GM12878 (cell line): ENCODE data around the gene KLHL3. TPM values are rescaled to one million over a fixed set of nuclear protein-coding genes. Genes with fewer than 3 reads are reported as not detected.

Experiments used
- BMI1 ChIP-seq: fragments of 450-650 bp; IDR thresholded peaks from 2 replicates; pipeline ENCODE4 v1.6.1; 2016; ENCODE audit warnings: mild to moderate bottlenecking, moderate library complexity, borderline replicate concordance
- CBX5 ChIP-seq: sonication (generic); IDR thresholded peaks from 2 replicates; pipeline ENCODE4 v1.6.1; 2016; ENCODE audit warnings: low read depth, moderate library complexity, mild to moderate bottlenecking, inconsistent platforms
- CHD1 ChIP-seq: IDR thresholded peaks from 2 replicates; pipeline ENCODE4 v1.6.1; 2012; ENCODE audit warnings: low read depth, low read length, improper control_type of control experiment
- EED ChIP-seq: sonication (generic); IDR thresholded peaks from 2 replicates; pipeline ENCODE4 v1.6.1; 2016; ENCODE audit warnings: antibody characterized with exemption, low read depth
- ETV6 ChIP-seq, 2 experiments: fragments of 450-650 bp in 1 of 2; IDR thresholded peaks in 1 of 2; conservative IDR thresholded peaks in 1 of 2; 2 replicates each; pipeline ENCODE4 v1.6.1; 2014; ENCODE audit warnings: antibody characterized with exemption in 1 of 2, borderline replicate concordance in 1 of 2, low read depth in 1 of 2, mild to moderate bottlenecking in 1 of 2, moderate library complexity in 1 of 2
- FOXM1 ChIP-seq: IDR thresholded peaks from 2 replicates; pipeline ENCODE4 v1.6.1; 2012; ENCODE audit warnings: low read depth, mild to moderate bottlenecking, inconsistent platforms, low read length, moderate library complexity
- GABPA ChIP-seq: IDR thresholded peaks from 2 replicates; pipeline ENCODE4 v1.6.1; 2014; ENCODE audit warnings: antibody characterized with exemption, low read depth, mild to moderate bottlenecking, inconsistent platforms
- HDGF ChIP-seq: fragments of 450-650 bp; IDR thresholded peaks from 2 replicates; pipeline ENCODE4 v1.6.1; 2016; ENCODE audit warnings: antibody characterized with exemption
- IKZF1 ChIP-seq: fragments of 450-650 bp; conservative IDR thresholded peaks from 2 replicates; pipeline ENCODE4 v1.6.1; 2017; ENCODE audit warnings: antibody characterized with exemption, mild to moderate bottlenecking
- KLF5 ChIP-seq: fragments of 450-650 bp; IDR thresholded peaks from 2 replicates; pipeline ENCODE4 v1.6.1; 2014; ENCODE audit warnings: mild to moderate bottlenecking; ENCODE audit not compliant: partially characterized antibody
- MAX ChIP-seq: IDR thresholded peaks from 2 replicates; pipeline ENCODE4 v1.6.1; 2012; ENCODE audit warnings: low read depth, low read length, improper control_type of control experiment
- MEF2B ChIP-seq: fragments of 450-650 bp; IDR thresholded peaks from 2 replicates; pipeline ENCODE4 v1.6.1; 2018; ENCODE audit warnings: mild to moderate bottlenecking, moderate library complexity; ENCODE audit not compliant: partially characterized antibody, poor library complexity, severe bottlenecking
- NR2F1 ChIP-seq: fragments of 450-650 bp; conservative IDR thresholded peaks from 2 replicates; pipeline ENCODE4 v1.6.1; 2017; ENCODE audit warnings: mild to moderate bottlenecking
- NRF1 ChIP-seq: conservative IDR thresholded peaks from 2 replicates; pipeline ENCODE4 v1.6.1; 2011; ENCODE audit warnings: mild to moderate bottlenecking, low read depth, low read length, improper control_type of control experiment
- PAX8 ChIP-seq: fragments of 450-650 bp; IDR thresholded peaks from 2 replicates; pipeline ENCODE4 v1.6.1; 2017; ENCODE audit warnings: mild to moderate bottlenecking, moderate library complexity
- POLR2A ChIP-seq: IDR thresholded peaks from 2 replicates; pipeline ENCODE4 v1.6.1; 2011; ENCODE audit warnings: low read depth, mild to moderate bottlenecking, low read length
- SPI1 ChIP-seq: IDR thresholded peaks from 2 replicates; pipeline ENCODE4 v1.6.1; 2011; ENCODE audit warnings: low read depth, mild to moderate bottlenecking, low read length, moderate library complexity, borderline replicate concordance; ENCODE audit not compliant: insufficient read depth
- SREBF2 ChIP-seq: IDR thresholded peaks from 2 replicates; pipeline ENCODE4 v1.6.1; 2012; ENCODE audit warnings: mild to moderate bottlenecking, low read length
- TCF3 ChIP-seq: IDR thresholded peaks from 2 replicates; pipeline ENCODE4 v1.6.1; 2012; ENCODE audit warnings: low read depth, mild to moderate bottlenecking, low read length, borderline replicate concordance; ENCODE audit not compliant: insufficient read depth
- TCF7 ChIP-seq: IDR thresholded peaks from 2 replicates; pipeline ENCODE4 v1.6.1; 2014; ENCODE audit warnings: antibody characterized with exemption, borderline replicate concordance
- YY1 ChIP-seq: IDR thresholded peaks from 2 replicates; pipeline ENCODE4 v1.6.1; 2011; ENCODE audit warnings: low read depth, mild to moderate bottlenecking, low read length
- ZBED1 ChIP-seq: IDR thresholded peaks from 2 replicates; pipeline ENCODE4 v1.6.1; 2016; ENCODE audit warnings: borderline replicate concordance
- polyA plus RNA-seq, 11 experiments: library from polyadenylated mRNA; depleted of rRNA in 4 of 11; unstranded in 6 of 11; stranded (reverse) in 5 of 11; fragments of >200 nt; fragmentation: Nextera tagmentation in 4 of 11; fragmentation: Illumina TruSeq in 1 of 11; extraction: Ambion mirVana in 4 of 11; extraction: Trizol in 1 of 11; gene quantifications; 1 replicate in 1 of 11; 2 replicates in 10 of 11; pipeline versions ENCODE4 v1.2.1 to v1.2.3, GENCODE V29; 2011 to 2016; ENCODE audit warnings: inconsistent platforms in 2 of 11, missing spikeins in 2 of 11, low read depth in 1 of 11
- total RNA-seq, 4 experiments: library from RNA; depleted of rRNA in 3 of 4; stranded (reverse); fragments of >200 nt in 3 of 4; fragmentation: Illumina TruSeq in 1 of 4; extraction: Trizol in 1 of 4; gene quantifications; 2 replicates each; pipeline versions ENCODE4 v1.2.1 to v1.2.3, GENCODE V29; 2013 to 2021
- TF ChIP-seq, protein P1 (sequence below): fragments of 450-650 bp; conservative IDR thresholded peaks from 2 replicates; pipeline ENCODE4 v1.6.1; 2017; ENCODE audit warnings: mild to moderate bottlenecking, moderate library complexity
- TF ChIP-seq, protein P2 (sequence below): fragments of 450-650 bp; IDR thresholded peaks from 2 replicates; pipeline ENCODE4 v1.6.1; 2018; ENCODE audit warnings: borderline replicate concordance, mild to moderate bottlenecking; ENCODE audit not compliant: partially characterized antibody
- TF ChIP-seq, protein P3 (sequence below): fragments of 450-650 bp; IDR thresholded peaks from 2 replicates; pipeline ENCODE4 v1.6.1; 2016; ENCODE audit warnings: mild to moderate bottlenecking

Gene KLHL3
- total and polyA plus RNA-seq, 10 of the 15 experiments (the other 5 are each of a cell fraction or from before 2014, with no cell fraction given): 1.7 to 11.7 (median 5.6) TPM

- TF ChIP-seq, protein P1, sequence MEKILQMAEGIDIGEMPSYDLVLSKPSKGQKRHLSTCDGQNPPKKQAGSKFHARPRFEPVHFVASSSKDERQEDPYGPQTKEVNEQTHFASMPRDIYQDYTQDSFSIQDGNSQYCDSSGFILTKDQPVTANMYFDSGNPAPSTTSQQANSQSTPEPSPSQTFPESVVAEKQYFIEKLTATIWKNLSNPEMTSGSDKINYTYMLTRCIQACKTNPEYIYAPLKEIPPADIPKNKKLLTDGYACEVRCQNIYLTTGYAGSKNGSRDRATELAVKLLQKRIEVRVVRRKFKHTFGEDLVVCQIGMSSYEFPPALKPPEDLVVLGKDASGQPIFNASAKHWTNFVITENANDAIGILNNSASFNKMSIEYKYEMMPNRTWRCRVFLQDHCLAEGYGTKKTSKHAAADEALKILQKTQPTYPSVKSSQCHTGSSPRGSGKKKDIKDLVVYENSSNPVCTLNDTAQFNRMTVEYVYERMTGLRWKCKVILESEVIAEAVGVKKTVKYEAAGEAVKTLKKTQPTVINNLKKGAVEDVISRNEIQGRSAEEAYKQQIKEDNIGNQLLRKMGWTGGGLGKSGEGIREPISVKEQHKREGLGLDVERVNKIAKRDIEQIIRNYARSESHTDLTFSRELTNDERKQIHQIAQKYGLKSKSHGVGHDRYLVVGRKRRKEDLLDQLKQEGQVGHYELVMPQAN: peak; percentile 70
- TF ChIP-seq TCF3 (peak; percentile 88), NR2F1 (peak; percentile 80; the same call in 1 of the 2 replicates), MEF2B (peak; percentile 34), TCF7 (no peak), CBX5 (no peak; the same call in 1 of the 2 replicates), HDGF (peak; percentile 94), NRF1 (peak; percentile 50), ZBED1 (no peak; the same call in 1 of the 2 replicates), IKZF1 (peak; percentile 79), MAX (no peak; the same call in 1 of the 2 replicates), SREBF2 (no peak), PAX8 (no peak), CHD1 (no peak), ETV6 (conservative IDR thresholded peaks at IDR 0.05 in 1 of 2, IDR thresholded peaks at IDR 0.05 in 1 of 2; ENCODE audit: borderline replicate concordance in 1 of 2, low read depth in 1 of 2) (no peak), EED (peak; percentile 84), YY1 (peak; percentile 54; the same call in 1 of the 2 replicates), KLF5 (peak; percentile 70), BMI1 (no peak), SPI1 (peak; percentile 88), GABPA (peak; percentile 87), POLR2A (peak; percentile 86), FOXM1 (0 out of 2 replicates have a peak, but pooled peaks have one; percentile 60)
- TF ChIP-seq, protein P2, sequence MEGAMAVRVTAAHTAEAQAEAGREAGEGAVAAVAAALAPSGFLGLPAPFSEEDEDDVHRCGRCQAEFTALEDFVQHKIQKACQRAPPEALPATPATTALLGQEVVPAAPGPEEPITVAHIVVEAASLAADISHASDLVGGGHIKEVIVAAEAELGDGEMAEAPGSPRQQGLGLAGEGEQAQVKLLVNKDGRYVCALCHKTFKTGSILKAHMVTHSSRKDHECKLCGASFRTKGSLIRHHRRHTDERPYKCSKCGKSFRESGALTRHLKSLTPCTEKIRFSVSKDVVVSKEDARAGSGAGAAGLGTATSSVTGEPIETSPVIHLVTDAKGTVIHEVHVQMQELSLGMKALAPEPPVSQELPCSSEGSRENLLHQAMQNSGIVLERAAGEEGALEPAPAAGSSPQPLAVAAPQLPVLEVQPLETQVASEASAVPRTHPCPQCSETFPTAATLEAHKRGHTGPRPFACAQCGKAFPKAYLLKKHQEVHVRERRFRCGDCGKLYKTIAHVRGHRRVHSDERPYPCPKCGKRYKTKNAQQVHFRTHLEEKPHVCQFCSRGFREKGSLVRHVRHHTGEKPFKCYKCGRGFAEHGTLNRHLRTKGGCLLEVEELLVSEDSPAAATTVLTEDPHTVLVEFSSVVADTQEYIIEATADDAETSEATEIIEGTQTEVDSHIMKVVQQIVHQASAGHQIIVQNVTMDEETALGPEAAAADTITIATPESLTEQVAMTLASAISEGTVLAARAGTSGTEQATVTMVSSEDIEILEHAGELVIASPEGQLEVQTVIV: peak; percentile 87
- TF ChIP-seq, protein P3, sequence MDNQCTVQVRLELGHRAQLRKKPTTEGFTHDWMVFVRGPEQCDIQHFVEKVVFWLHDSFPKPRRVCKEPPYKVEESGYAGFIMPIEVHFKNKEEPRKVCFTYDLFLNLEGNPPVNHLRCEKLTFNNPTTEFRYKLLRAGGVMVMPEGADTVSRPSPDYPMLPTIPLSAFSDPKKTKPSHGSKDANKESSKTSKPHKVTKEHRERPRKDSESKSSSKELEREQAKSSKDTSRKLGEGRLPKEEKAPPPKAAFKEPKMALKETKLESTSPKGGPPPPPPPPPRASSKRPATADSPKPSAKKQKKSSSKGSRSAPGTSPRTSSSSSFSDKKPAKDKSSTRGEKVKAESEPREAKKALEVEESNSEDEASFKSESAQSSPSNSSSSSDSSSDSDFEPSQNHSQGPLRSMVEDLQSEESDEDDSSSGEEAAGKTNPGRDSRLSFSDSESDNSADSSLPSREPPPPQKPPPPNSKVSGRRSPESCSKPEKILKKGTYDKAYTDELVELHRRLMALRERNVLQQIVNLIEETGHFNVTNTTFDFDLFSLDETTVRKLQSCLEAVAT: peak; percentile 92
Observed at GRCh38 chr5:137754188-137754960, 18.5 kb upstream of the KLHL3 start, which contains the start of gene HNRNPA0 (continued).
